ENCODE measurements around the gene PACSIN2. TPM values are rescaled to one million over a fixed set of nuclear protein-coding genes. Genes with fewer than 3 reads are reported as not detected.

Gene PACSIN2
- total RNA-seq, 2 donors from 2014 or later, result 28.8 to 31.3 TPM

- peaks cover 3 to 12% of the 10 kb centered on the region in 2 donors for H3K36me3 Mint-ChIP-seq (ENCODE audit: insufficient read depth in 2 of 2)
These were observed 172.1 kb downstream of the PACSIN2 start for GRCh38 chr22:42842658-42843370.

DNA sequence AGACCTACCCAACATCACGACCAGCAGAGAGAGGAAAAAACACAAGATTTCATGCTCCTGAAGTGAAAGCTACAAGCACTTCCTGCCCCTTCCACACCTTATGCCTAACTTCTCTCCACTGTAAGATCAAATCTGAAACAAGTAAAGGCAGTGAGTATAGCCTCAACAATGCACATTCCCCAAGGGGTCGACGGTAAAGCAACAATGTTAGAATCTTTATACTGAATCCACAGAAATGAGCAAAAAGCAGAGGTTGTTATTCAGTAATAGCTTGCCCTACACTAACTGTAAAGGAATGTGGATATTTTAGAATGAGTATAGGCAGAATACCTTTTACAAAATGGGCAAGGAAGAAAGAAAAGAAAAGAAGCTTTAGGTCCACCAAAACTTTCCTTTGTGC is 173.5 kb downstream of the PACSIN2 start:
- Mint-ChIP-seq H3K4me3 (no peak overlapping the region), H3K27ac (no peak overlapping the region), H3K9me3 (no peaks in the 10 kb centered on the region), H3K27me3 (ENCODE audit: low read depth) (no peaks in the 10 kb centered on the region), H3K4me1 (ENCODE audit: low read depth) (peaks cover 16% of the 10 kb centered on the region), H3K36me3 (ENCODE audit: insufficient read depth in 2 of 2) (peaks cover 3 to 12% of the 10 kb centered on the region in 2 donors)
- no peak for DNase-seq
- ATAC-seq (replicated peaks in 1 of 2), result no peak

More at GRCh38 chr22:42842658-42843370, 172.1 kb downstream of the PACSIN2 start:
- Mint-ChIP-seq H3K4me1 (ENCODE audit: low read depth) (peaks cover 16% of the 10 kb centered on the region), H3K9me3 (no peaks in the 10 kb centered on the region), H3K27me3 (ENCODE audit: low read depth) (no peaks in the 10 kb centered on the region), H3K27ac (no peak overlapping the region), H3K4me3 (no peak overlapping the region)
- DNase-seq (no peak), ATAC-seq (replicated peaks in 1 of 2) (no peak)

GRCh38 chr22:42837556-42837955 is 177.4 kb downstream of the PACSIN2 start:
- no peaks in the 10 kb centered on the region for H3K4me1 Mint-ChIP-seq (ENCODE audit: low read depth)
- ATAC-seq (replicated peaks in 1 of 2) (no peak), DNase-seq (no peak)
- H3K9me3 Mint-ChIP-seq, result no peaks in the 10 kb centered on the region
- H3K36me3 Mint-ChIP-seq (ENCODE audit: insufficient read depth in 2 of 2), result peaks cover 2 to 7% of the 10 kb centered on the region in 2 donors
- no peak overlapping the region for H3K27ac Mint-ChIP-seq
- H3K27me3 Mint-ChIP-seq (ENCODE audit: low read depth), result no peaks in the 10 kb centered on the region
- no peak overlapping the region for H3K4me3 Mint-ChIP-seq

DNA sequence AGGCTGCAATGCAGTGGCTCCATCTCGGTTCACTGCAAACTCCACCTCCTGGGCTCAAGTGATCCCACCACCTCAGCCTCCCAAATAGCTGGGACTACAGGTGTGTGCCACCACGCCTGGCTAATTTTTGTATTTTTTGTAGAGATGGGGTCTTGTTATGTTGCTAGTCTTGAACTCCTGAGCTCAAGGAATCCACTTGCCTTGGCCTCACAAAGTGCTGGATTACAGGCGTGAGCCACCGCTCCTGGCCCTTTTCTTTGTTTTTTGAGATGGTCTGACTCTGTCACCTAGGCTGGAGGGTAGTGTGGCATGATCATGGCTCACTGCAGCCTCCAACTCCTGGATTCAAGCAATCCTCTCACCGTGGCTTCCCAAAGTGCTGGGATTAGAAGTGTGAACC is 178.9 kb downstream of the PACSIN2 start:
- no peak overlapping the region for H3K27ac Mint-ChIP-seq

DNA sequence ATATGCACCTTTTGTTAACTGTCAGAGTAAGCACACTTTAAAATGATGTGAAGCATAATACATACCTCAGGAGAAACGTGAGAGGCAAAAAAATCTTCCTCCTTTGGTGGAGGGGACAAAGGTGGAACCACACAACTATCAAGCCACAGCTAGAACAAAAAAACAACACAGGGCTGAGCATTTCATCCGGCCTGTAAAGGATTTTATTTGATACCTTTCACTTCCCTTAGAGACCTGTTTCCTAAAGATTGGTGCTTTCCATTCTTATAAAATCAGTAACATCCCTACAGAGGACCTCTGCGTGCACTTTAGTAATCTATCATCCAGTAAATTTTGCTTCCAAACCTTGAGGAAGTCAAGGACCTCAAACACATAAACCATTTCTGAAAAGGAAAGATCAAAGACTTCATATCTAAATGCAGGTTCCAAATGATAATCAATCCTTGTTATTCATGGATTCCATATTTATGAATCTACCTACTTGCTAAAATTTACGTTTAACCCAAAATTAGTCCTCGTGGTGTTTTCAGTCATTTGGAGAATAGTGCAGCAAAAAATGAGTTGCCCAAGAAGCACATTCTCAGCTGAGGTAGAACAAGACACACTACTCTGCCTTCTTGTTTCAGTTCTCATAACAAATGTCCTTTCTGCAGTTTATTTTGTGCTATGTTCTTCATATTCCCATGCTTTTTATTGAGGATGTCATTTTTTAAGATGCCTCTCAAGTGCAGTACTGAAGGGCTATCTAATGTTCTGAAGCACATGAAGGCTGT is 180.6 kb downstream of the PACSIN2 start:
- Mint-ChIP-seq H3K4me1 (ENCODE audit: low read depth) (peaks cover under 1% of the 10 kb centered on the region), H3K27ac (no peak overlapping the region), H3K4me3 (no peak overlapping the region), H3K9me3 (no peaks in the 10 kb centered on the region), H3K27me3 (ENCODE audit: low read depth) (no peaks in the 10 kb centered on the region), H3K36me3 (ENCODE audit: insufficient read depth in 2 of 2) (peaks cover 4 to 5% of the 10 kb centered on the region in 2 donors)
- ATAC-seq (replicated peaks in 1 of 2), result no peak
- no peak for DNase-seq

More for the DNA sequence above, 178.9 kb downstream of the PACSIN2 start:
- H3K4me3 Mint-ChIP-seq, result no peak overlapping the region
- H3K9me3 Mint-ChIP-seq, result no peaks in the 10 kb centered on the region
- ATAC-seq (replicated peaks in 1 of 2) (no peak), DNase-seq (no peak)
- H3K4me1 Mint-ChIP-seq (ENCODE audit: low read depth), result no peaks in the 10 kb centered on the region
- no peaks in the 10 kb centered on the region for H3K27me3 Mint-ChIP-seq (ENCODE audit: low read depth)
- H3K36me3 Mint-ChIP-seq (ENCODE audit: insufficient read depth in 2 of 2), result peaks cover 2 to 7% of the 10 kb centered on the region in 2 donors

DNA sequence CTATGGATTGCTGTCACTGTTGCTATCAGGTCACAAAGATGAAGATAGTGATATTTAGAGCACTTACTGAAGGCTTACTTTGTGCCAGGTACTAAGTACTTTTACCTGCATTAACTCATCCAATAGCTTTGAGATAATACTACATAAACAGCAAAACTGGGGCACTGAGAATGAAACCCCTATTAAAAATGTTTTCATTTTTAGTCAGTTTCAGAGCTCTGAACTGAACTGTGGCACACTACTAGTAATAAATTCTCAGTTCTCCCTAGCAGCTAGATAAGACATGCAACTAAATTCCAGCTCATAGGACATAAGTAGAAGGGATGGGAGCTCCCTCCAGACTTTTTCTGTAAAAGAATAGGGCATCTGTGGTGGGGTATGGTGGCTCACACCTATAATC is 181.8 kb downstream of the PACSIN2 start:
- H3K4me3 Mint-ChIP-seq, result no peak overlapping the region
- no peaks in the 10 kb centered on the region for H3K27me3 Mint-ChIP-seq (ENCODE audit: low read depth)
- peaks cover 5% of the 10 kb centered on the region for H3K4me1 Mint-ChIP-seq (ENCODE audit: low read depth)
- H3K9me3 Mint-ChIP-seq, result no peaks in the 10 kb centered on the region
- H3K27ac Mint-ChIP-seq, result no peak overlapping the region
- no peak for ATAC-seq (replicated peaks in 1 of 2)
- DNase-seq, result no peak
- peaks cover 4 to 5% of the 10 kb centered on the region in 2 donors for H3K36me3 Mint-ChIP-seq (ENCODE audit: insufficient read depth in 2 of 2)

DNA sequence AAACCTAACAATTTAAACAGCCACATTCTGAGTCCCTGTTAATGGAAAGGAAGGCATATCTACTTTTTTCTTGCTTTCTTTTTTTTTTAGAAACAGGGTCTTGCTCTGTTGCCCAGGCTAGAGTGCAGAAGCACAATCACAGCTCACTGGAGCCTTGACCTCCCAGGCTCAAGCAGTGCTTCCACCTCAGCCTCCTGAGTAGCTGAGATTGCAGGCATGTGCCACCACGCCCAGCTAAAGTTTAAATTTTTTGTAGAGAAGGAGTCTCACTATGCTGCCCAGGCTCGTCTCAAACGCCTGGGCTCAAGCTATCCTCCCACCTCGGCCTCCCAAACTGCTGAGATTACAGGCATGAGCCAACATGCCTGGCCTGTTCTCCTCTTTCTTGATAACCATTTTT is 183.2 kb downstream of the PACSIN2 start:
- H3K36me3 Mint-ChIP-seq (ENCODE audit: insufficient read depth in 2 of 2), result peaks cover 4 to 5% of the 10 kb centered on the region in 2 donors
- ATAC-seq (replicated peaks in 1 of 2), result no peak

DNA sequence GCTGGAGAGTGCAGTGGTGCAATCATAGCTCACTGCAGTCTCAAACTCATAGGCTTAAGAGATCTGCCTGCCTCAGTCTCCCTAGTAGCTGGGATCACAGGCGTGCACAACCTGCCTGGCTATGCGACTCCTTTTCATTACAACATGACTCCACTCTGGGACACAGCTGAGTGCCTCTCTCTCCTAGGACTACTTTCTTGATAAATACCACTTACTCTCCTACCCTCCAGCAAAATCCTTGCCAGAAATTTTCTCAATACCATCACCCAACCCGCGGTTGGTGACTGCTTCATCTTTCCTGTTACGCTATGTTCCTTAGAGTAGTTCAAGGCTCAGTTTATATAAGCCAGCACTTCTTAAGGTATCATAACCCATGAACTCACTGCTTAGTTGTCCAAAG is 184.8 kb downstream of the PACSIN2 start:
- H3K9me3 Mint-ChIP-seq, result no peaks in the 10 kb centered on the region
- DNase-seq, result no peak
- H3K27me3 Mint-ChIP-seq (ENCODE audit: low read depth), result no peaks in the 10 kb centered on the region
- H3K27ac Mint-ChIP-seq, result no peak overlapping the region
- no peak for ATAC-seq (replicated peaks in 1 of 2)
- peaks cover 2% of the 10 kb centered on the region in 2 donors for H3K36me3 Mint-ChIP-seq (ENCODE audit: insufficient read depth in 2 of 2)
- H3K4me3 Mint-ChIP-seq, result no peak overlapping the region
- peaks cover 5% of the 10 kb centered on the region for H3K4me1 Mint-ChIP-seq (ENCODE audit: low read depth)

More for the DNA sequence above, 183.2 kb downstream of the PACSIN2 start:
- H3K27ac Mint-ChIP-seq, result no peak overlapping the region
- H3K9me3 Mint-ChIP-seq, result no peaks in the 10 kb centered on the region
- no peak overlapping the region for H3K4me3 Mint-ChIP-seq
- no peak for DNase-seq
- peaks cover 5% of the 10 kb centered on the region for H3K4me1 Mint-ChIP-seq (ENCODE audit: low read depth)
- no peaks in the 10 kb centered on the region for H3K27me3 Mint-ChIP-seq (ENCODE audit: low read depth)

- H3K4me1 Mint-ChIP-seq (ENCODE audit: low read depth), result peaks cover 5% of the 10 kb centered on the region
- H3K4me3 Mint-ChIP-seq, result no peak overlapping the region
- peaks cover 2% of the 10 kb centered on the region in 2 donors for H3K36me3 Mint-ChIP-seq (ENCODE audit: insufficient read depth in 2 of 2)
- H3K27me3 Mint-ChIP-seq (ENCODE audit: low read depth), result no peaks in the 10 kb centered on the region
- peak overlapping the region; percentile 50 for H3K27ac Mint-ChIP-seq
- ATAC-seq (replicated peaks in 1 of 2) (no peak), DNase-seq (no peak)
- no peaks in the 10 kb centered on the region for H3K9me3 Mint-ChIP-seq
These were observed 185.6 kb downstream of the PACSIN2 start for GRCh38 chr22:42829302-42829701.

- Mint-ChIP-seq H3K27me3 (ENCODE audit: low read depth) (no peaks in the 10 kb centered on the region), H3K27ac (no peak overlapping the region), H3K4me1 (ENCODE audit: low read depth) (peaks cover 5% of the 10 kb centered on the region), H3K4me3 (no peak overlapping the region), H3K9me3 (no peaks in the 10 kb centered on the region), H3K36me3 (ENCODE audit: insufficient read depth in 2 of 2) (peaks cover 7% of the 10 kb centered on the region in 2 donors)
- no peak for DNase-seq
- no peak for ATAC-seq (replicated peaks in 1 of 2)
These were observed 189.2 kb downstream of the PACSIN2 start for GRCh38 chr22:42825796-42826195.

- no peak overlapping the region for H3K4me3 Mint-ChIP-seq
- no peak for ATAC-seq (replicated peaks in 1 of 2)
- no peak overlapping the region for H3K27ac Mint-ChIP-seq
- H3K4me1 Mint-ChIP-seq (ENCODE audit: low read depth), result no peaks in the 10 kb centered on the region
- peaks cover 5 to 7% of the 10 kb centered on the region in 2 donors for H3K36me3 Mint-ChIP-seq (ENCODE audit: insufficient read depth in 2 of 2)
- no peaks in the 10 kb centered on the region for H3K9me3 Mint-ChIP-seq
- no peak for DNase-seq
- no peaks in the 10 kb centered on the region for H3K27me3 Mint-ChIP-seq (ENCODE audit: low read depth)
These were observed 193.6 kb downstream of the PACSIN2 start for GRCh38 chr22:42821386-42821785.

GRCh38 chr22:42820045-42820763 is 194.7 kb downstream of the PACSIN2 start:
- Mint-ChIP-seq H3K27me3 (ENCODE audit: low read depth) (no peaks in the 10 kb centered on the region), H3K4me1 (ENCODE audit: low read depth) (no peaks in the 10 kb centered on the region), H3K36me3 (ENCODE audit: insufficient read depth in 2 of 2) (peaks cover 5 to 7% of the 10 kb centered on the region in 2 donors), H3K9me3 (no peaks in the 10 kb centered on the region), H3K4me3 (no peak overlapping the region), H3K27ac (no peak overlapping the region)
- ATAC-seq (replicated peaks in 1 of 2), result no peak
- no peak for DNase-seq

All from activated T-cell treated with anti-CD3 and anti-CD28 coated beads, Interleukin-2, amount 50 U/mL, for 72 hours (primary cell).